ENCODE measurements around the gene VPS37B.

- TF ChIP-seq, protein P1, sequence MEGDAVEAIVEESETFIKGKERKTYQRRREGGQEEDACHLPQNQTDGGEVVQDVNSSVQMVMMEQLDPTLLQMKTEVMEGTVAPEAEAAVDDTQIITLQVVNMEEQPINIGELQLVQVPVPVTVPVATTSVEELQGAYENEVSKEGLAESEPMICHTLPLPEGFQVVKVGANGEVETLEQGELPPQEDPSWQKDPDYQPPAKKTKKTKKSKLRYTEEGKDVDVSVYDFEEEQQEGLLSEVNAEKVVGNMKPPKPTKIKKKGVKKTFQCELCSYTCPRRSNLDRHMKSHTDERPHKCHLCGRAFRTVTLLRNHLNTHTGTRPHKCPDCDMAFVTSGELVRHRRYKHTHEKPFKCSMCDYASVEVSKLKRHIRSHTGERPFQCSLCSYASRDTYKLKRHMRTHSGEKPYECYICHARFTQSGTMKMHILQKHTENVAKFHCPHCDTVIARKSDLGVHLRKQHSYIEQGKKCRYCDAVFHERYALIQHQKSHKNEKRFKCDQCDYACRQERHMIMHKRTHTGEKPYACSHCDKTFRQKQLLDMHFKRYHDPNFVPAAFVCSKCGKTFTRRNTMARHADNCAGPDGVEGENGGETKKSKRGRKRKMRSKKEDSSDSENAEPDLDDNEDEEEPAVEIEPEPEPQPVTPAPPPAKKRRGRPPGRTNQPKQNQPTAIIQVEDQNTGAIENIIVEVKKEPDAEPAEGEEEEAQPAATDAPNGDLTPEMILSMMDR (IDR thresholded peaks at IDR 0.05) = no peak
- TF ChIP-seq POLR2A (IDR thresholded peaks at IDR 0.05) = no peak
These were observed 20.2 kb downstream of the VPS37B start for GRCh38 chr12:122875590-122876220.
